ENCODE measurements around the gene TMED1. TPM values are rescaled to one million over a fixed set of nuclear protein-coding genes. Genes with fewer than 3 reads are reported as not detected.

The TMED1 gene
- total and polyA plus RNA-seq, 2 of the 13 experiments (the other 11 are each of a cell fraction or from before 2014, with no cell fraction given): 48.3 to 51.8 TPM

DNA sequence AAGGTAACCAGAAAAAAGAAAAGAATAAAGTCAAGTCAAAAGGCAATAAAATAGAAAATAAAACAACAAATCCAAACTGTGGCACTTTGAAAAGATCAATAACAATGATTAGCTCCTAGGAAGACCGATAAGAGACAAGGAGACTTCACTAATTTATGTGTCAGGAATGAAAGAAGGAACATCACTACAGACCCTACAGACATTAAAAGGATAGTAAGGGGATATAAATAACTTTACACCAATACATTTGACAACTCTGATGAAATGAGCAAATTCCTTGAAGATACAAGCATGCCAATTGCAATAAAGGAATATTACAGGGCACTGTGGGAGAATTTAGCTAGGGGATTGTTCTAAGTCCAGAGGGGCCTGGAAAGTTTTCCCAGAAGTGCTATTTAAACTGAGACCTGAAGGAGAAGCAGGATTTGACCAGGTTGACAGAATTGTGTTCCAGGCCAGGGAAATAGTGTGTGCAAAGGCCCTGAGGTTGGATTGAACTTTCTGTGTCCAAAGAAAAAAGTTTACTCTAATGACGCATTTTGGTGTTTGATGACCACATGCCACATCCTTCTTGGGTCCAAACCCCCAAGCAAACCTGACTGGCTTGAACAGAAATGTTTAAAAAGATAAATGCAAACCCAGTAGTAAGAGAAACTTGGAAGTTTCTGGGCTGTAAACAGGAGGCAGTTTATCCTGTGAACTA is 10.6 kb upstream of the TMED1 start:
- in situ Hi-C loops (cut with HindIII; ENCODE audit: extremely low pct_ligation_motif_present, low pct_unique_long_range_greater_than_20kb) (no loop called here), intact Hi-C loops (cut with micrococcal nuclease; ENCODE audit: unreplicated experiment) (no loop called here)
- Histone ChIP-seq H3K4me3 (replicated peaks in 1 of 3; ENCODE audit: insufficient read depth in 1 of 3, low read depth in 2 of 3, low read length in 3 of 3) (no peak overlapping the region), H3K9me3 (ENCODE audit: low read length) (peaks cover 7% of the 10 kb centered on the region; the same call in 1 of the 2 replicates), H2AFZ (ENCODE audit: low read length) (no peak overlapping the region), H3K4me1 (ENCODE audit: insufficient read depth, low read length) (peaks cover 24% of the 10 kb centered on the region), H3K27ac (ENCODE audit: extremely low read length, insufficient read depth, low read length) (no peak overlapping the region), H3K4me2 (ENCODE audit: low read depth, low read length) (no peak overlapping the region), H3K79me2 (ENCODE audit: insufficient read depth, low read length) (no peaks in the 10 kb centered on the region), H3K36me3 (replicated peaks in 1 of 2; ENCODE audit: control insufficient read depth in 1 of 2, insufficient read depth in 2 of 2, low read length in 2 of 2) (no peaks in the 10 kb centered on the region), H4K20me1 (ENCODE audit: insufficient read depth, low read length) (no peaks in the 10 kb centered on the region), H3K27me3 (ENCODE audit: control insufficient read depth in 1 of 2, insufficient read depth in 2 of 2, low read length in 2 of 2) (no peaks in the 10 kb centered on the region; a peak in 1 of 5 replicates), H3K9ac (ENCODE audit: insufficient read depth, low read depth, low read length) (no peak overlapping the region)
- ChIA-PET CTCF (ENCODE audit: low intra/inter-chr PET ratio, low total read pairs) (no interaction called here), POLR2A (no interaction called here)
- ATAC-seq: no peak
- no peak for FAIRE-seq
- TF ChIP-seq, protein P1, sequence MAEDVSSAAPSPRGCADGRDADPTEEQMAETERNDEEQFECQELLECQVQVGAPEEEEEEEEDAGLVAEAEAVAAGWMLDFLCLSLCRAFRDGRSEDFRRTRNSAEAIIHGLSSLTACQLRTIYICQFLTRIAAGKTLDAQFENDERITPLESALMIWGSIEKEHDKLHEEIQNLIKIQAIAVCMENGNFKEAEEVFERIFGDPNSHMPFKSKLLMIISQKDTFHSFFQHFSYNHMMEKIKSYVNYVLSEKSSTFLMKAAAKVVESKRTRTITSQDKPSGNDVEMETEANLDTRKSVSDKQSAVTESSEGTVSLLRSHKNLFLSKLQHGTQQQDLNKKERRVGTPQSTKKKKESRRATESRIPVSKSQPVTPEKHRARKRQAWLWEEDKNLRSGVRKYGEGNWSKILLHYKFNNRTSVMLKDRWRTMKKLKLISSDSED (CRISPR knock-in tag; IDR thresholded peaks at IDR 0.05): no peak
- peak; percentile 95 for TF ChIP-seq ZNF382 (CRISPR knock-in tag; IDR thresholded peaks at IDR 0.05; ENCODE audit: borderline replicate concordance)
- DNase-seq (ENCODE audit: low spot score): no peak
- WGBS (ENCODE audit: low lambda C conversion rate): 40% methylated on average over 2 of the region's 2 CpGs
- no TSS peak for BruUV-seq (replicated peaks)

DNA sequence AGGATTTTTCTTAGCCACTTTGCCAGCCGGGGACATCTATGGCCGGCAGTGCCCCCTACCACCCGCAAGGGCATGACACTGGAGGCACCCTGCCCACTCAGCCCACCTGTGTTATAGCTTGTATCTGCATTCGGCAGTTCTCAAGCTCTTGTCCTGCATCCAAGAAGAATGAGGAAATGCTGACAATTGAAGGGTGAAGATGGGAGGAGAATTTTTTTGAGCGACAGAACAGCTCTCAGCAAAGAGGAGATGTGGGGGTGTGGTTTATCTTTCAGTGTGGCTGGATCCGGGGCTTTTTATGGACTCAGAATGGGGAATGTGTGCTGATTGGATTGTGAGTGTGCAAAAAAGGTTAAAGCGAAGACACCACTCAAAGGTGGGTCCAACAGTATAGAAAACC is 6.8 kb upstream of the TMED1 start:
- H3K36me3 ChIP-seq (replicated peaks in 1 of 2; ENCODE audit: control insufficient read depth in 1 of 2, insufficient read depth in 2 of 2, low read length in 2 of 2): no peaks in the 10 kb centered on the region
- no peak for DNase-seq (ENCODE audit: low spot score)
- ChIA-PET CTCF (ENCODE audit: low intra/inter-chr PET ratio, low total read pairs) (no interaction called here), POLR2A (no interaction called here)
- no TSS peak for BruUV-seq (replicated peaks)
- in situ Hi-C loops (cut with HindIII; ENCODE audit: extremely low pct_ligation_motif_present, low pct_unique_long_range_greater_than_20kb): no loop called here
- WGBS (ENCODE audit: low lambda C conversion rate): 61% methylated on average over 7 of the region's 7 CpGs
- H3K79me2 ChIP-seq (ENCODE audit: insufficient read depth, low read length): no peaks in the 10 kb centered on the region
- H3K27ac ChIP-seq (ENCODE audit: extremely low read length, insufficient read depth, low read length): no peak overlapping the region
- H3K9me3 ChIP-seq (ENCODE audit: low read length): peaks cover 7% of the 10 kb centered on the region; the same call in 1 of the 2 replicates
- no peaks in the 10 kb centered on the region for H3K27me3 ChIP-seq (ENCODE audit: control insufficient read depth in 1 of 2, insufficient read depth in 2 of 2, low read length in 2 of 2)
- no peaks in the 10 kb centered on the region for H4K20me1 ChIP-seq (ENCODE audit: insufficient read depth, low read length)
- no peak for FAIRE-seq
- H3K4me3 ChIP-seq (replicated peaks in 1 of 3; ENCODE audit: insufficient read depth in 1 of 3, low read depth in 2 of 3, low read length in 3 of 3): no peak overlapping the region
- no peak overlapping the region for H3K9ac ChIP-seq (ENCODE audit: insufficient read depth, low read depth, low read length)
- no peak for ATAC-seq
- peaks cover 56% of the 10 kb centered on the region for H3K4me1 ChIP-seq (ENCODE audit: insufficient read depth, low read length)
- no peak overlapping the region for H3K4me2 ChIP-seq (ENCODE audit: low read depth, low read length)
- intact Hi-C loops (cut with micrococcal nuclease; ENCODE audit: unreplicated experiment): no loop called here
- no peak overlapping the region for H2AFZ ChIP-seq (ENCODE audit: low read length)
- no peak for TF ChIP-seq ZNF562 (CRISPR knock-in tag; IDR thresholded peaks at IDR 0.05; ENCODE audit: borderline replicate concordance)
- TF ChIP-seq ZNF788 (CRISPR knock-in tag; IDR thresholded peaks at IDR 0.05; ENCODE audit: borderline replicate concordance): no peak
- TF ChIP-seq TMF1 (CRISPR knock-in tag; IDR thresholded peaks at IDR 0.05; ENCODE audit: low read depth): no peak
- no peak for TF ChIP-seq ISX (CRISPR knock-in tag; conservative IDR thresholded peaks at IDR 0.05)
- no peak for TF ChIP-seq ZNF354B (CRISPR knock-in tag; IDR thresholded peaks at IDR 0.05)
- TF ChIP-seq, protein P2, sequence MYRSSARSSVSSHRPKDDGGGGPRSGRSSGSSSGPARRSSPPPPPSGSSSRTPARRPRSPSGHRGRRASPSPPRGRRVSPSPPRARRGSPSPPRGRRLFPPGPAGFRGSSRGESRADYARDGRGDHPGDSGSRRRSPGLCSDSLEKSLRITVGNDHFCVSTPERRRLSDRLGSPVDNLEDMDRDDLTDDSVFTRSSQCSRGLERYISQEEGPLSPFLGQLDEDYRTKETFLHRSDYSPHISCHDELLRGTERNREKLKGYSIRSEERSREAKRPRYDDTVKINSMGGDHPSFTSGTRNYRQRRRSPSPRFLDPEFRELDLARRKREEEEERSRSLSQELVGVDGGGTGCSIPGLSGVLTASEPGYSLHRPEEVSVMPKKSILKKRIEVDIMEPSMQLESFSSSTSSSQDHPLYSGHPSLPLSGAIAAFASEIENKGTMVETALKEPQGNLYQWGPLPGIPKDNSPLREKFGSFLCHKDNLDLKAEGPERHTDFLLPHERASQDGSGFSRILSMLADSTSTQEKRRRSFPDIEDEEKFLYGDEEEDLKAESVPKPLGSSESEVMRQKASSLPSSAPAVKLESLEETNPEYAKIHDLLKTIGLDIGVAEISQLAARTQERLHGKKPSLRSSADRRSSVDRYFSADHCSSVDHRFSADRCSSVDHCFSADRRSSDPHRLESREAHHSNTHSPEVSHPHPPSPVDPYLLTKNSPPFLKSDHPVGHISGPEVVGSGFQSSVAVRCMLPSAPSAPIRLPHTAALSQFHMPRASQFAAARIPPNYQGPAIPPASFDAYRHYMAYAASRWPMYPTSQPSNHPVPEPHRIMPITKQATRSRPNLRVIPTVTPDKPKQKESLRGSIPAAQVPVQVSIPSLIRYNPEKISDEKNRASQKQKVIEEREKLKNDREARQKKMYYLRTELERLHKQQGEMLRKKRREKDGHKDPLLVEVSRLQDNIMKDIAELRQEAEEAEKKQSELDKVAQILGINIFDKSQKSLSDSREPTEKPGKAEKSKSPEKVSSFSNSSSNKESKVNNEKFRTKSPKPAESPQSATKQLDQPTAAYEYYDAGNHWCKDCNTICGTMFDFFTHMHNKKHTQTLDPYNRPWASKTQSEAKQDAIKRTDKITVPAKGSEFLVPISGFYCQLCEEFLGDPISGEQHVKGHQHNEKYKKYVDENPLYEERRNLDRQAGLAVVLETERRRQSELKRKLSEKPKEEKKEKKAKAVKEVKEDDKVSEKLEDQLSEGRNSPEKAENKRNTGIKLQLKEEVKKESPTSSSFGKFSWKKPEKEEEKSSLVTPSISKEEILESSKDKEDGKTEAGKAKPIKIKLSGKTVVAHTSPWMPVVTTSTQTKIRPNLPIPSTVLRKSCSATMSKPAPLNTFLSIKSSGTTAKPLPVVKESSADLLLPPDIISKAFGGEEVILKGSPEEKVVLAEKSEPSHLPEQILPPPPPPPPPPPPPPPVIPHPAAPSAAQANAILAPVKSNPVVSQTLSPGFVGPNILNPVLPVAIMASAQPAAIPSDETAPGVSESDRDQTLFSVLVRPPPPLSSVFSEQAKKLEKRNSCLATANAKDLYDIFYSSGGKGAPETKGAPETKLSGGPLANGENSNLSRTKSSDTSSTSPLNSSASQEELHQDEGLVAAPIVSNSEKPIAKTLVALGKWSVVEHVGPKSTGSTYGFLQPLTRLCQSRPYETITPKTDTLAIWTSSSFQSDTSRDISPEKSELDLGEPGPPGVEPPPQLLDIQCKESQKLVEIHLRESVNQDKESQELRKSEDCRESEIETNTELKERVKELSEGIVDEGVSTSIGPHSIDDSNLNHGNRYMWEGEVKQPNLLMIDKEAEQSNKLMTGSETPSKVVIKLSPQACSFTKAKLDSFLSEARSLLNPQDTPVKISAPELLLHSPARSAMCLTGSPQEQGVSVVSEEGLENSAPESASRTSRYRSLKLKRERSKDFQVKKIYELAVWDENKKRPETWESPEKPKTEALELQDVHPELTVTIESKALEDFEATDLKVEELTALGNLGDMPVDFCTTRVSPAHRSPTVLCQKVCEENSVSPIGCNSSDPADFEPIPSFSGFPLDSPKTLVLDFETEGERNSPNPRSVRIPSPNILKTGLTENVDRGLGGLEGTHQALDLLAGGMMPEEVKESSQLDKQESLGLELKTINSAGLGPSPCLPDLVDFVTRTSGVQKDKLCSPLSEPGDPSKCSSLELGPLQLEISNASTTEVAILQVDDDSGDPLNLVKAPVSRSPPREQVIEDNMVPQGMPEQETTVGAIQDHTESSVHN (CRISPR knock-in tag; IDR thresholded peaks at IDR 0.05): no peak
- no peak for TF ChIP-seq ZNF234 (CRISPR knock-in tag; conservative IDR thresholded peaks at IDR 0.05)
